Activated naive CD4-positive, alpha-beta T cell (primary cell): Measurements from ENCODE around the gene FRAS1.
"Not testable (repeated sequence)": the region's sequence is repeated elsewhere in the genome, so short reads cannot be mapped to it uniquely, and the experiment has no call there.

ENCODE experiments used
- DNase-seq, 4 experiments: peaks; one replicate each; lab custom pipeline; 2025; lab: John Stamatoyannopoulos, UW

The FRAS1 gene

DNA sequence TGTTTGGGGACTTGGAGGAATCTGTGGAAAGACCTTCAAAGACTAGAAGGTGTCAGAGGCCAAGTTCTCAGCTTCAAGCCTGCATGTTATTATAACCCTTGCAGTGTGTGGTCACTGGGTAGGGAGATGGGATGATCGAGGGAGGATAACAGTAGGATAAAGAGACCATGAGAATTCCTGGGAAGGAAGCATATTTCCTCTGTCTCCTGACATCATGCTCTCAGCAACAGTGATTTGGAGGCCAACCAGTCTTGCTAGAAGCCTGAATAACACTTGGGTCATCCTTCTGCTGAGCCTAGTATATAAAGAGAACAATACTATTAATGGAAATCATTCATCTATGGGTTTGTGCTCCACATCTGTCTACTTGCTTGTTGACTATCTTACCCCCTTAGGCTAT is 453.6 kb downstream of the FRAS1 start:
- no peak for DNase-seq

- no peak for DNase-seq
Observed at GRCh38 chr4:78512357-78512920, 455.3 kb downstream of the FRAS1 start.

DNA sequence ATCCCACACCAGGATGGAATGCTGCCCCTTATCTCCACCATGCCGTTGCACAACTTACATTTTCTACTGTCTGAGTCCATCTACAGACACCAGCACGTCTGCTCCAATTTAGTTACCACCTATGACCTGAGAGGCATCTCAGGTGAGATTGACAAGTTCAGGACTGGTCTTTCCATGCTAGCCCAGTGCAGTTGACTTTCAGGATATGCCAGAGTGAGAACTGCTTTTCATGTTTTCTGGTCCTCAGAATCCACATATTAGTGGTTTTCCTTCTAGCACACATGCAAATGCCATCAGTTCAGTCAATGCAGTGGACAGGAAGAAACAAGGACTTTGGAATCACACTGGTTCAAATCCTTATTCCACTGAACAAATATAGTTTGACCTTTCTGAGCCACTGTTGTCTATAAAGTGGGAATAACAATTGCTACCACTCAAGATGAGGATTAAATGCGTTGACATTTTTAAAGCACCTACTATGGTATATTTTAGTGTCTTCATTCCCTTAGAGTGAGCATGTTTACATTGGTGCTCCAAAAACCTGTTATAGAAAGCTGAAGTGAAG is 456.4 kb downstream of the FRAS1 start:
- no peak for DNase-seq

DNA sequence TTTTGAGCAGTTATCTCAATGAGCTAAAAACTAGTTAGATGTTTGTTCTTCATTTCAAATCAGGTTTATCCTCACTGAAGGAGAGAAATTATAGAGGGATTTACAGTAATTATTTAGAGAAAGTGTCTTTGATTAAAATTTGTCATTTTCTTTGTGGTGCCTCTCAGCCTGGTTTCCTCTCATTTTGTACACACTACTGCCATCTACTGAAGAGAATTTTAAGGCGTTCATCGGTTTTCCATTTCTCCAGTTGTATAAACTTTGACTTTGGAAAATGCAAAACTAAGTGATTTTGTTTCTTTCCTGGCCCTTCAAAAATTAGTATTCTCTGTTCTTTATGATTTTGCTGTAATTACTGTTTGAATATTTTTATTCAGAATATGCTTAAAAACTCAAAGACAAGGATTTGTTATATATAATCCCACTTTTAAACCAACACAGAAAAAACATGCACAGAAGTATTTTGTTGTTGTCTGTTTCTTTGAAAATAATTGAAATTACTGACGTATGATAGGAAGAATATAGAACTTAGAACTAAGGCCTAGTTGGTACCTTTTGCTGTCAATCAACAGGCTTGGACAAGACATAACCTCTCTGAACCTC is 460.0 kb downstream of the FRAS1 start:
- no peak for DNase-seq

- no peak for DNase-seq
Observed at GRCh38 chr4:78518561-78518960, 461.4 kb downstream of the FRAS1 start.

- no peak for DNase-seq
Observed at GRCh38 chr4:78519962-78520361, 462.8 kb downstream of the FRAS1 start.

DNA sequence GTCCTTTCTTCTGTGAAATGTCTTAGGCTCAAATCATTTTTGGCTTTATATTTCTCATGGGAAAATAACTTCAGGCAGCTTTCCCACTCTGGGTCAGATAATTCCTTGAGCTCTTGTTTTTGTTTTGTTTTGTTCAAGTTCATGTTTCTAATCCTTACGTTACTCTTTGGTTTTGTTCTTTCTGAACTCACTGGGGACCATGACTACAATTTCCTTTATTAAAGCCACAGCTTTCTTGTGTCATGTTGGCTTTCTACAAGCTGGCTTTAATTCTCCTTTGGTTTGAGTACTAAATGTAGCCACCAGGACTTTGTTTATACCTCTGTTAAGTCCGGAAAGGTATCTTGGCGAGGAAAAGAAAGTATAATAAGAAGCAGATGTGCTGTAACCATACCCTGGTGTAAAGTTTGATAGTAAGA is 463.7 kb downstream of the FRAS1 start:
- no peak for DNase-seq

DNA sequence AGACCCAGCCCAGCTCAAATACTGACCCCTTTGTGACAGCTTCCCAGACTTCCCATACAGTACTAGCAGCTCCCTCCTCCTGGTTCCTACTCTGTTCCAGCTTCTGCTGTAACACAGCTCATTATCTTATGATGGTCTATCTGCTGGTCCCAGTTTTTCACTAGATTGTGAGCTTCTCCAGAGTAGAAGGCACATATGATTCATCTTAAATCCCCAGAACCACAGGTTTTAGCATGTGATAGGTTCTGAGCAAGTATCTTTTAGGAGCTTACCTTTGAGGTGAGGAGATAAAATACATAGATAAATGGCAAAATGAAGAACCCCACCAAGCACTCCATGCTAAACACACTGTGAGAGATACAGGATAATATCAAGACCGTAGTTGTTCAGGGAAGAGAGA is 466.9 kb downstream of the FRAS1 start:
- no peak for DNase-seq

- no peak for DNase-seq
Observed at GRCh38 chr4:78525559-78525958, 468.4 kb downstream of the FRAS1 start.

GRCh38 chr4:78527103-78527502 is 470.0 kb downstream of the FRAS1 start:
- DNase-seq = no peak

GRCh38 chr4:78527555-78527954 is 470.4 kb downstream of the FRAS1 start:
- DNase-seq = no peak

GRCh38 chr4:78528327-78528726 is 471.2 kb downstream of the FRAS1 start:
- no peak for DNase-seq

DNA sequence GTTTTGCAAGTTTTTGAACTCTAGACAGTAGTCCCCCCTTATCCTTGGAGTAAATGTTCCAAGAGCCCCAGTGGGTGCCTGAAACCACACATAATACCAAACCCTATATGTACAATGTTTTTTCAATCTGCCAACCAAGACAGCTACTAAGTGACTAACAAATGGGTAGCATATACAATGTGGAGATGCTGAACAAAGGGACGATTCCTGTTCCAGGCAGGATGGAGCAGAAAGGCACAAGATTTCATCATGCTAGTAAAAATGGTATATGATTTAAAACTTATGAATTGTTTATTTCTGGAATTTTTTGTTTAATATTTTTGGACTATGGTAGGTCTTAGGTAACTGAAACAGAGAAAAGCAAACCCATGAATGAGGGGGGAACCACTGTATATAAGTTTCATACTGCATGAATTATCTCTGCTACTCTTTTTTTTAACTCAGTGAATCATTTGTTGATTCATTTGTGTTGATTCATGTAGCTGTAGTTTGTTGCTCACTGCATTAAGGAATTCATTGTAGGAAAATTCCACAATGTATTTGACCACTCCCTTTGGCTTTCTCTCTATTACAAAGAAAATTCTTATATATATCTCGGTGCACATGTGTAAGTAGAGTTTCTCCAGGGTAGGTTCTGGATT is 472.6 kb downstream of the FRAS1 start:
- DNase-seq = no peak

- no peak for DNase-seq
Observed at GRCh38 chr4:78532046-78532445, 474.9 kb downstream of the FRAS1 start.

DNA sequence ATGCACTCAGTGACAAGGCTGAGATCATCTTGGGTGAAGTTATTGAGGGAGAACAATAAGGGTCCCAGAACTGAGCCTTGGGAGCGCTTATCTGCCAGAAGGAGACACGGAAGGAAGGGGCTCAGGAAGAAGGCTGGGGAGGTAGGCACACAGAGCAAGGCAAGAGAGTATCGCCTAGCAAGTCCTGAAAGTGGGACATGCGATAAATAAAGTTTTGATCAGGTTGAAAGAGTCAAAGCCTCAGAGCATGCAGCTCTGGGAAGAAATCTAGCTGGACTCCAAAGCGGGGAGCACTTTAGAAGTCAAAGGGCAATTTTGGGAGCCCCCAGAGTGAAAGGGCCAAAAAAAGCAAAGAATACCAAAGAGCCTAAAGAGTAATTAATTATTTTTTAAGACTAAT is 476.7 kb downstream of the FRAS1 start:
- DNase-seq = no peak

- no peak for DNase-seq
Observed at GRCh38 chr4:78534286-78534955, 477.3 kb downstream of the FRAS1 start.

GRCh38 chr4:78542373-78542772 is 485.2 kb downstream of the FRAS1 start:
- DNase-seq = no peak

- no peak for DNase-seq
Observed at GRCh38 chr4:78543424-78544125, 486.5 kb downstream of the FRAS1 start.

DNA sequence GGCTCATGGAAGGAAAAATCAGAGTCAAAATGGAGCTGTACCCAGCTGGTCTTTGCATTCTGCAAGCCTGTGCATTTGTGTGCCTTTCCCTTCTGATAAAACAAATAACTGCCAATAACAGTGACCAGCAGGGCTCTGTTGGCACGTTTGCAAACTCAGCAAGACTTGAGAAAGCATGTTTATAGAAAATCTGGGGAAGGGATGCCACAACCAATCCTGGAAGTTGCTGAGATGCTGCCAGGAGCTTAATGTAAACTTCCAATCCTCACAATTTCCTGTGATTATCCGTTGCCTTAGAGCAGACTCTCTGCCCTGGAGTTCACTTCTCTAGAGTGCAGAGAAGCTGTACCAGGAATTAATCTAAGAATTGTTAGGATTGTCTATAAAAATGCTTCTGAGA is 487.6 kb downstream of the FRAS1 start:
- no peak for DNase-seq

DNA sequence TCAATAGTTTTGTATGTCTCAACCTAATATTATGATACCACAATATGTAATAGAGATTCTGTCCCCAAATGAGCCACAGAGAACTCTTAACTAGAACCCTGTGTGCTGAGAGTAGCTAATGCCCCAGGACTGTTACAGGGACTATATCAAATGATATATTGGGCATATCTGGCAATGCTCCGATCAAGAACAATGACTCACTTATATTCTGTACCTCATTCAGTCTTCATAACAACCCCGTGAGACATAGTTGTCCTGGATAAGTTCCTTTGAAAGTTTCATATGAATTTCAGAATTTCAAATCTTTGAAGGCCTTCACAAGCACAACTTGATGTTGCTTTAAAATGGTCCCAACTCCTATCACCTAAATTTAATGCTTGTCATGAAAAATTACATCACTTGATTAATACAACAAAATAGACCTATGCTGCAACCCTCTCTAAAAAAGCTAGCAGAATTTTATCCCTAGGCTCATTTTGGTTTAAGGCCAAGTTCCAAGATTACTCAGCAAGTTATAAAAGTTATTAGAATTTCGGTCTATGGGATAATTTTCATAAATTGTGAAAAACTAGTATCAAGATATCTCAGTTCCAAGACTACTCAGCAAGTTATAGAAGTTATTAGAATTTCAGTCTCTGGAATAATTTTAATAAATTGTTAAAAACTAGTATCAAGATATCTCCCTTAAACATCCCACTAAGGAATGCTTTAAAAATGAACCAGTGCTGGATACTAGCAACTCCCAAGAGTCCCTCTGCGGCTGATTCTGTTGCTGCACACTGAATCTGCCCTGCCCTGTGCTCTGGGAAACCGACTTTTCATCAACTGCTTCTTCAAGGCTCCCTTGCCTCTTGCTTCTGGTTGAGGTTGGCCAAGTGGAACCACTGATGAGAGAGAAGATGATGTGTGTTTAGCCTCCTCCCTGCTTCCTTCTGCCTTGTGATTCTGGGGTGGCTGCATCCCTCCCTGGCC is 488.4 kb downstream of the FRAS1 start:
- no peak for DNase-seq

DNA sequence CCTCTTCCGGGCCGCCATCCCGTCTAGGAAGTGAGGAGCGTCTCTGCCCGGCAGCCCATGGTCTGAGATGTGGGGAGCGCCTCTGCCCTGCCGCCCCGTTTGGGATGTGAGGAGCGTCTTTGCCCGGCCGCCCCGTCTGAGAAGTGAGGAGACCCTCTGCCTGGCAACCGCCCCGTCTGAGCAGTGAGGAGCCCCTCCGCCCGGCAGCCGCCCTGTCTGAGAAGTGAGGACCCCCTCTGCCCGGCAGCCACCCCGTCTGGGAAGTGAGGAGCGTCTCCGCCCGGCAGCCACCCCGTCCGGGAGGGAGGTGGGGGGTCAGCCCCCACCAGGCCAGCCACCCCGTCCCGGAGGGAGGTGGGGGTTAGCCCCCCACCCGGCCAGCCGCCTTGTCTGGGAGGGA is 490.8 kb downstream of the FRAS1 start:
- not testable (repeated sequence) for DNase-seq
